DMS53 treated with DMSO at 0.1 percent for 48 hours (cell line): Measurements from ENCODE around the gene PTBP1.

Source experiments
- DNase-seq: peaks from one replicate; lab custom pipeline; 2025; ENCODE audit not compliant: unreplicated experiment; lab: John Stamatoyannopoulos, UW

The PTBP1 gene

DNA sequence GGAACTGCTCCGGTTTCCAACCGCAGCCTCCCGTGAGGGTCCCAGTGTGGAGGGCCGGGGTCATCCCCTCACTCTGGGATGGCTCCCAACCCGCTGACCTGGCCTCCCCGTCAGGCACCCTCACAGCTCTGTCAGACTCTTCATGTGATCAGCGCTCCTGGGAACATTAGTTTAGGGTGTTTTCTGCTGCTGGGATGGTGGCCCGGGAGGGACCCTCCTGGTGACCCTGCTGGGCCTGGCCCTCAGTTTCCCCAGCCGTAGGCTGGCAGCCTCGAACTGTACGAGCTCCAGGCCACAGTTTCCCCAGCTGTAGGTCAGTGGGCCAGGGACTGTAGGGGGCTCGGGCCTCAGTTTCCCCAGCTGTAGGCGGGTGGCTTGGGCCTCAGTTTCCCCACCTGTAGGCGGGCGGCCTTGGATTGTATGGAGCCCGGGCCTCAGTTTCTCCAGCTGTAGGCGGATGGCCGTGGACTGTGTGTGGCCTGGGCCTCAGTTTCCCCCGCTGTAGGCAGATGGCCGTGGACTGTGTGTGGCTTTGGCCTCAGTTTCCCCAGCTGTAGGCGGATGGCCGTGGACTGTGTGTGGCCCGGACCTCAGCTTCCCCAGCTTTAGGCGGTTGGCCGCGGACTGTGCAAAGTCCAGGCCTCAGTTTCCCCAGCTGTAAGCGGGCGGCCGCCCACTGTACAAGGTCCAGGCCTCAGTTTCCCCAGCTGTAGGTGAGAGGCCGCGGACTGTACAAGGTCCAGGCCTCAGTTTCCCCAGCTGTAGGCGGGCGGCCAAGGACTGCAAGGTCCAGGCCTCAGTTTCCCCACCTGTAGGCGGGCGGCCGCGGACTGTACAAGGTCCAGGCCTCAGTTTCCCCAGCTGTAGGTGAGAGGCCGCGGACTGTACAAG is 1.3 kb upstream of the PTBP1 start:
- DNase-seq, result no peak

DNA sequence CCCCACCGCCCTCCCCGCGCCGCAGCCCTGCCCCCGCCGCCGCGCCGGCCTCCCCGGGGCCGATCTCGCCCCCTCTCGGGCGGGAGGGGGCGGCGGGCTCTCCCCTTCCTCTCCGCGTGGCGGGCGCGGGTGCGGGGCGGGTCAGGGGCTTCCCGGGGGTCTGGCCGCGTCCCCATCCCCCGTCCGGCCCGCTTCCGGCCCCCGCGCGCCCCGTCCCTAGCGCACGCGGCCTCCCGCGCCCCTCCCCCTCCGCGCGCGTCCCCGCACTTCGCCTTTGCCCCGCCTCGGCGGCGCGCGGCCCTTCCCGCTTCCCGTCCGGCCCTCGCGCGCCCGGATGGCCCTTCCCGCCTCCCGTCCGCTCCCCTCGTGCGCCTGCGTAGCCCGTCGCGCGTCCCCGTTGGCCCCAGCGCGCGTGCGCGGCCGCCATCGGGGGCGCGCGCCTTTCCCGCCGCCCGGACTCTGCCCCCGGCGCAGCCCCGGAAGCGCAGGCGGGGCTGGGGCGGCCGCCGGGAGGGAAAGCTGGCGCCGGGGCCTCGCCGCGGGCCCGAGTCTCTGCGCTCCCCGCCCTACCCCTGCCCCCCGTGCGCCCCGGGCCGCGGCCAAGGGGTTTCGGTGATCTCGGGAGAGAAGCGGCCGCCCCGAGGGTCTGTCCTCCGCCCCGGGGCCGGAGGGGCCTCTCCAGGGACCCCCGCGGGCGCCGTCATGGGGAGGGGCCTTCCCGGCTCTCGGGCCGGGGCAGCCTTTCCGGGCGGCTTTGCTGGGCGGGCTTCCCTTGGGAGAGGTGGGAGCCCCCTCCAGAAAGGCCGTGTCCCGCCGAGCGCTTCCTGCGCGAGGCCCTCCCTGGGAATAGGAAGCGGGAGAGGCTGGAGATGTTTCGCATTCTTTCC is 519 bp downstream of the PTBP1 start:
- peak; percentile 55 for DNase-seq

DNA sequence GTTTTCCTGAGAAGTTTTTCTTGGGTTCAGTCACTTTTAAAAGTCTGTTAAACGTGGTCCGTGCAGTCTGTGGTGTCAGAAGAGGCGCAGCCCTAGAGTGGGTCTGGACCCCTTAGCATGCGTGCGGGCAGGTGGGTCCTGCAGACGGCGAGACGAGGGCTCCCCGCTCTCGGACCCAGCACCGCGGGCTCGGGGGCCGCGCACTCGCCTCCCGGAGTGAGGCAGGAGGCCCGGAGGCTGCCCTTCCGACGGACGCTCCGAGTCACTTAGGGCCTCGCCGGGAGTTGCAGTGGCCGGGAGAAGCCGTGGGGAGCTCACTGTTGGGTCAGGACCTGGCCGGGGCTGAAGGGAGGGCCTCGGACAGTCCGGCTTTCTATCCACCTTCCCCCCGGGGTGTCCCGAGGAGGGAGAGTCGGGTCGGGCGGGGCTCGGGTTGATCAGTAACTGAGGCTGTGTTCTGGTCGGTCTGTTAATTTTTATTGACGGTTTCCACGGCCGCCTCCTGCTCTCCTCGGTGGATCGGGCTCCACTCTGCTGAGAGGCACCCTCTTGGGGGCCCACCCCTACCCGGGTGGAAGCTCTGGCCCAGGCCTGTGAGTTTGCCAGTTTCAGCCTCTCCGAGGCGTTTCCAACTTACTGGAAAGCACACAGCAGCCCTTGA is 1.3 kb downstream of the PTBP1 start:
- DNase-seq, result no peak

DNA sequence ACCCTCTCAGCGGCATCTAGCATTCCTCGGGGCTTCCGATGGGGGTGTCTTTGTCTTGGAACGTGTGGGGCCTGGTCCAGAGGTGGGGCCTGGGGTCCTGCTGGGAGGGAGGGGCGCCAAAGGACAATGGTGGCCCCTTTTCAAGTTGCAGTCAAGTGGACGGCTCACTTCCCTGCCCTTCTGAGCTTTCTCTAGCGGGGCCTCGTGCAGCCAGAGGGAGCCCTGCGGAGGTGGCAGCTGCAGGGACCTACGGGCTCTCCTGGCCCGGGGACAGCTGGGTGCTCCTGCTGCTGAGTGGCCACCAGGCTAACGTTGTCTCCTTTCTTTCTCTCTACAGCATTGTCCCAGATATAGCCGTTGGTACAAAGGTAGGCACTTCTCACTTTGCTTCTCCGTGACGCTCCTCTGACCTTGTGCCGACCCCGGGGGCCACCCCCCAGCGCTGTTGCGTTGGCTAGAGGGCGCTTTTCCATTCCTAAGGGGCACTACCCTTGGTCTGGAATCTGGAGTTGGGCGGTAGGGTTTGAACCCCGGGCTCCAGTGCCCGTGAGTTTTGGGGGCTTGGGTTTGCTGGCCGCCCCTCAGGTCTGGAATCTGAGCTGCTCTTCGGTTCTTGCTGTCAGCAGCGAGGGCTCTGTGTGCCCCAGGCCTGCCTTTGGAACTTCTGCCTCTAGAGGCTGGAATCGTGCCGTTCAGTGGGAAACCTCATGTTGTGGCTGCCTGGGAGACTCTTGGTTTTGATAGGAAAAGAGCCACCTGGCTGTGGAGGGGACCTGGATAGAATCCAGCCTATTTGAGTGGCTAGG is 2.0 kb downstream of the PTBP1 start:
- no peak for DNase-seq

DNA sequence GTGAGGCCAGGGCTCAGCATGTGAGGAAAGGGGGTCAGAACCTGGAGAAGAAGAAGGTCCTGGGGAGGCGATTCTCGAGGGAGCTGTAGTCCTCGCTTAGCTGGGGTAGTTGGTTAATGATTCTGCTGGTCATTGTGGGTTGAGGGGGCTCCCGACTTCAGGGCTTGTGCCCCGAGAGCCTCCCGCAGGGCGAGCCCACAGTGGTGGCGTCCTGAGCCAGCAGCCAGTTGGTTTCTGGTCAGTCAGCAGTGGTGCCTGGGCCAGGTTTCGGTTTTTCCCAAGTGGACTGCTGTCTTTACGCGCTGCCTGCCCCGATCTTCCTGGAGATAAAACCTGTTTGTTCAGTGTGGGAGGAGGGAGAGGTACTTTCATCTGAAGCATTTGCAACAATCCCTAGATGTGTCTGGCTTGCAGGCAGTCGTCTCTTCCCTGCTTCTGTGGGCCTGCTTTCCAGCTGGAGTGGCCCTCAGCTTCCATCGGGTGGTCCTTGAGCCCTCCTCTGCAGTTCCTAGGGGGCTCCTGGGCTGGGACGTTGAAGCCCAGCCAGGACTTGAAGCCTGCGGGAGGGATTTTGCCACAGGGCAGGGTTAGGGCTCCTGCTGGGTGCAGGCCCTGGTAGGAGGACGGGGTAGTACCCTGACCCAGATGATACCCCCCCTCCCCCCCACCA is 3.2 kb downstream of the PTBP1 start:
- no peak for DNase-seq

DNA sequence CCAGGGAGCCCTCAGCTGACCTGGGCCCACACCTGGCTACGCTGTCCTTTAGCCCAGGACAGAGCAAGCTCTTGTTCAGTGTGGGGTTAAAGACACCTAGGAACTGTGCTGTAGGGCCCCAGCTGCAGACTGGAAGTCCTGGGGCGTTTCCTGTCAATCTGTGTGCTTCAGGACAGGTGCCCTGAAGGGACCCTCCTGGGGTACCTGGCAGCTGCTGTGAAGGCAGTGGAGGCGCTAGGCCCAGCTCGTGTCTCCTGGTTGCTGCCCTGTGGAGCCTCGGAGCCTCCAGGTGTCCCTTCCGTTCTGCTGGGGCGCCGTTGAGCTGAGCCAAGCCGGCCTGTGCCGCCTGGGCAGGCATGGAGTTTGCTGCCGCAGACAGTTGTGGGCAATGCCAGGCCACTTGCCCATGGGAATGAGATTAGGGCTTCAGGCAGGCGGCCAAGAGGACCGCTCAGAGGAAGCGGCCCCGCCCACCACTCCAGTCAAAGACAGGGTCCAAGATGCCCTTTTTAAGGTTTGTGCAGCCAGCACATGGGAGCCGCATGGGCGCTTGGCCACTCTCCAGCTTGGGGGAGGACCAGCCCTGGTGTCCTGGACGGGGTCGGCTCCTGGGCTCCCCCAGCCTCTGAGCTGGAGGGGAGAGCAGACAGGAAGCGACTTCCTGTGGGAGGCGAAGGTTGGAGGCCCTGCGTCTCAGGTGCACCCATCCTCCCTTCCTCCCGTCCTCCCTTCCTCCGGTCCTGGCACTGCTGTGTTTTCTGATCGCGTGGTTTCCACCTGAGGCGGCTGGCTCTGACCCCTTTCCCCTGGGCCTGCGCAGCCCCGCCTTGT is 4.0 kb downstream of the PTBP1 start:
- DNase-seq, result no peak

DNA sequence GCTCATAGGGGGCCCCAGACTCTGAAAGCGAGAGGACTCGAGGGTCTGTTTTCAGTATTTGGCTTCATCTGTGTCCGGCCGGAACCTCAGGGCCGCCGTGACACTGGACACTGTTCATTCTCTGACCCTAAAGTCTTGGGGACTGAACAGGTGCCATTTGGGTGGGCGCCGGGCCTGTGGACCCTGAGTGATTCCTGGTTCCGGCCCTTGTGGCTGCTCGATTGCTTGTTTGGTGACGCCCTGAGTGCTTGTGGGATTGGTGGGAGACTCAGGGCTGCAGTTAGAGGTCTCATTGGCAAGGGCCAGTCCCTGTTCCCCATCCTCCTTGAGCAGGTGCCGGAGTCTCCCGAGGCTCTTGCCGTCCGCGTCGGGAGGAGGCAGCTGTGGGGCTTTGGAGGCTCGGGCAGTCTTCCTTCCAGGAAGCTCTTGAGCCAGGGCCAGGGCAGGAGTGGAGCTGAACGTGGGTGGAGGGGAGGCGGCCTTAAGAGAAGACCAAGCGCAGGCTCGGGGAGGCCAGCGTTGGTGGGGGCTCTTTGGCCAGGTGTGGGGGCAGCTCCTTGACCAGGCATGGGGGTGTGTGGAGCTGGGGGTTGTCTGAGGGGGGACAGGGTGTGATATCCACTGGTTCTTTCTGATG is 4.7 kb downstream of the PTBP1 start:
- no peak for DNase-seq

DNA sequence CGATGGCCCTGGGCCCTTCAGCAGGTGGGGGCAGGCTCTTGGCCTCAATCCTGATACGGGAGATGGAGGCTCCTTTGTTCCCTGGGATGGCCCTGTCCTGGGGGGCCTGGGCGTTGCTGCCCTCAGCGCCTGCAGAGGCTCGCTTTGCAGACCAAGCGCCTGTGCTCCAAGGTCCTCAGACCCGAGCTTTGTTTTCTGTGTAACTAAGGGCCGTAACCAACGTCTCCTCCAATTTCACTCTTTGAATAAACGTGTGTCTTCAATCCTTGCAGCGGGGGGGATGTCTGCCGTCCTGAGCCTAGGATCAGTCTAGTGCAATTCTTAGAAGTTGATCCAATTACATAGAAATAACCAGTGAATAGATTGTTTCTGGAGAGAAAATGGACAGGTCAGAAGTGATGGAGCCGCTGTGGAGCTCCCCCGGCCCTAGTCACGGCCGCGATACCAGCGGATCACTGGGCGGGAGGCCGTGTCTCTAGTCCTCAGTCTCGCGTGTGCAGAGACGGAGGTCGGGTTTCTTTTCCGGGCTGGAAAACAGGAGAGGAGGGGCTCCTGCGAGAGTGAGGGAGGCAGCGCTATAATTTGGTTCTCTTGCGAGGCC is 5.3 kb downstream of the PTBP1 start:
- no peak for DNase-seq

DNA sequence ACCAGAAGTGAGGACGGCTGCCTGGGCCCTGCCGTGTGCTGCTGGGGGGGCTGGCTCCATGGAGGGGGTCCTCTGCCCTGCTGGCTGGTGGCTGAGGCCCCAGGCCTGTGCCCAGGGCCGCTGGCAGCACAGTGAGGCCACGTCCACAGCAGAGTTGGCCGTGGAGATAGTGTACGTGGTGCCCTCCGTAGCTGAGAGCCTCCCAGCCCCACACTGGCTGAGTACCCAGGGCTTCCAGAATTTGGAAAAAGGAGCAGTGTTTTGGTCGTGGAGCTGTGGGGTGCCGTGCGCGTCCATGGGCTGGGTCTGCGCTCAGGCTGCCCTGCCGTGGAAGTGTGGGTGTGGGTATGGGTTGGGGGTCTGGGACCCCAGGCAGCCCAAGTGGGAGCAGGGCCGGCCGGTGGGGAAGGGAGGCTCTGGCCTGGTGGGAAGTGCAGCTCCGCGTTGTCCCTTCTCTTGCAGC is 5.9 kb downstream of the PTBP1 start:
- no peak for DNase-seq

DNA sequence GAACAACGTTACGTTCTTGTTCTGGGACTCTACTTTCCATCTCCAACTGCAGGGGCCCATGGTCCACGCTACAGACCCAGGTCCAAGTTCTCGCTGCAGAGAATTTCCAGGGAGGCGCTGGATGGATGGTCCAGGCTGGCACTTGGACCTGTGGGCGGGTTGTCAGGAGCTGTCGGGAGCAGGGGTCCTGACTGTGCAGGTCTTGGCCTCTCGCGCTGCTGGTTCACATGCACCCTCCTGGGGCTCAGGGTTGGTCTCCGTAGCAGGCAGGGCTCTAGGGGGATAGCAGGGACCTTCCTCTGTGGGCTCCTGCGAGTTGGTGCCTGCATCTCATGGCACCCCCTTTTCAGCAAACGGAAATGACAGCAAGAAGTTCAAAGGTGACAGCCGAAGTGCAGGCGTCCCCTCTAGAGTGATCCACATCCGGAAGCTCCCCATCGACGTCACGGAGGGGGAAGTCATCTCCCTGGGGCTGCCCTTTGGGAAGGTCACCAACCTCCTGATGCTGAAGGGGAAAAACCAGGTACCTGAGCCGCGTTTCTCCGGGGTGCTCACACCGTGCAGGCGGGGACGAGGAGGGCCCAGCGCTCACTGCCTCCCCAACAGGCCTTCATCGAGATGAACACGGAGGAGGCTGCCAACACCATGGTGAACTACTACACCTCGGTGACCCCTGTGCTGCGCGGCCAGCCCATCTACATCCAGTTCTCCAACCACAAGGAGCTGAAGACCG is 6.6 kb downstream of the PTBP1 start:
- no peak for DNase-seq

DNA sequence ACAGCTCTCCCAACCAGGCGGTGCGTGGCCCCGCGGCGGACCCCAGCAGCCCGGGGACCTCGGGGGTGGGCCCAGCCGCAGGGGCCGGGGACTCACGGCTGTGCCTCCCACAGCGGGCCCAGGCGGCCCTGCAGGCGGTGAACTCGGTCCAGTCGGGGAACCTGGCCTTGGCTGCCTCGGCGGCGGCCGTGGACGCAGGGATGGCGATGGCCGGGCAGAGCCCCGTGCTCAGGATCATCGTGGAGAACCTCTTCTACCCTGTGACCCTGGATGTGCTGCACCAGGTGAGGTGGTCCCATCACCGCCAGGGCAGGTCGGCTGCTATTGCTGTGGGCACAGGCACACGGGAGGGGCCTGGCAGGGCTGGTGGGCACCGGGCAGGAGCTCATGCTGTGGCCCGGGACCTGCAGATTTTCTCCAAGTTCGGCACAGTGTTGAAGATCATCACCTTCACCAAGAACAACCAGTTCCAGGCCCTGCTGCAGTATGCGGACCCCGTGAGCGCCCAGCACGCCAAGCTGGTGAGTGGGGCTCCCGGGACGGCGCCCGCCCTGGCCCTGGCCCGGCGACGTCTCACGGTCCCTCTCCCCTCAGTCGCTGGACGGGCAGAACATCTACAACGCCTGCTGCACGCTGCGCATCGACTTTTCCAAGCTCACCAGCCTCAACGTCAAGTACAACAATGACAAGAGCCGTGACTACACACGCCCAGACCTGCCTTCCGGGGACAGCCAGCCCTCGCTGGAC is 7.3 kb downstream of the PTBP1 start:
- DNase-seq, result no peak

DNA sequence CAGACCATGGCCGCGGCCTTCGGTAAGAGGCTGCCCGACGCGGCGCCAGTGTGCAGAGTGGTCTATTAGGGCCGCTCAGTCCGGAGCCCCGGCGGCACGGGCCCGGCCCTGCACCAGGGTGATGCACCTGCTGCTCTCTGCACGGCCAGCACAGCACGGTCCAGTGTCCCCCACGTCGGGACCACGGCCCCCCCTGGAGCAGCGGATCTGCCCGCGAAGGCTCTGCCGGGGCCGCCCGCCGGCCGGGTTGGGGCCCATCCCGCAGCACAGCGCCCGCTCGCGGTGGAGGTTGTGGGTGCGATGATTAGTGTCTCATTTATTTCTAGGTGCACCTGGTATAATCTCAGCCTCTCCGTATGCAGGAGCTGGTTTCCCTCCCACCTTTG is 7.9 kb downstream of the PTBP1 start:
- DNase-seq, result no peak

DNA sequence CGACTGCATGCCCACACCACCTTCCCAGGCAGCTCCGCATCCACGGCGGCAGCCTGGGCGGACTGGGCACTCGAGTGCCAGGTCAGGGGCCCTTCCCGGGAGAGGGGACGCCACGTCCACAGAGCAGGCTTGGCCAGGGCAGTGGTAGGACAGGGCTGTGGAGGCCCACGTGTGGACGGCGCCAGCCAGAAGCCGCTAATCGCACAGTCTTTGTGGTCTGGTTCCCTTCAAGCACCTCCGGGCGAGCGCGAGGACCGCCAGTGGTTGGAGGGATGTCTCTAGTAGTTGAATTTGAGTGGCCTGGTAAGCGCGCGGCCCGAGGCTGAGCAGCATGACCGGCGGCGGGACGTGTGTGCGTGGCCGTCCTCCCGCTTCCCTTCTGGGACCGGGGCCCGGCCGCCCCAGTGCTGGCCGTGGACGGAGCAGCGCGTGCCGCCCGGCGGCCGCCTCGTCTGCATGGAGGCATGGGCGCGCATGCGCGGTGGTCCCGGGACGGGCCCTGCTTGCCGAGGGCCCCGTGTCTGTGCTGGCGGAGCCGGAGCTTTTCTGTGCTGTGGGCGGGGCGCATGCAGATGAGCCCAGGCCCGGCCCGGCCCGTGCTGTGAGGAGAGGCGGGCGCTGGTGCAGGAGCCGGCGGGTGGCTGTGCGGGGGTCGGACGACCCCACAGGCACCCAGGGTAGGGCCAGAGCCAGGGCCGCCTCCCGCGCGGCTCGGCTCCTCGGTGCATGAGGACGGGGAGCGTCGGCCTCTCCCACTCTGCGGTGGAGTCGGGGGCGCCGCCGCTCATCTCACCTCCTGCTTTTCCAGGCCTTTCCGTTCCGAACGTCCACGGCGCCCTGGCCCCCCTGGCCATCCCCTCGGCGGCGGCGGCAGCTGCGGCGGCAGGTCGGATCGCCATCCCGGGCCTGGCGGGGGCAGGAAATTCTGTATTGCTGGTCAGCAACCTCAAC is 8.6 kb downstream of the PTBP1 start:
- DNase-seq, result no peak

DNA sequence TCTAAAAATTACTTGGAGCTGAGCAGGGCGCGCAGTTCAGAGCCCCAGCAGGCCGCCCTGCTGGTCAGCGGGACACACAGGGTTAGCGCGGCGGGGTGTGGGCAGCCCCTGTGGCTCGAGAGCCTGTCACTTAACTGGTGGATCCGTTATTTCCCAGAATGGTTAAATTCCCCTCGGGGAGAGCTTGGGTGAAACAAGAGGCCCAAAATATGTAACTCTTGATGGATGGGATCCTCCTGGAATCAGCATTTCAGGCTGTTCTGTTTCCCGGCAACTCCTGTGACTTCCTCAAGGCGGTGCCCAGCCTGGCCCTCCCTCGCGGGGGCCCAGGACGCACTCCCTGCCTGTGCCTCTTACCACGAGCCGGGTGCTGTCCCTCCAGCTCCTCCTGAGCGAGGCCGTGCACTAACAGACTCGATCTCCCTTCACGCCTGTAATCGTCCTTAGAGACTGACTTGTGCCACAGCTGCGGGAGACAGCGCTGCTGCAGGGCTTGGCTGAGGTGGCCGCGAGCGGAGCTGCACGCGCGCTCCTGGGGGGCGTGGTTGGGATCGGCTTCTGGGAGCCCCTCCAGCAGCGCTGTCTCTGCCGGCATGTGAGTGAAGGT is 9.7 kb downstream of the PTBP1 start:
- DNase-seq, result no peak

DNA sequence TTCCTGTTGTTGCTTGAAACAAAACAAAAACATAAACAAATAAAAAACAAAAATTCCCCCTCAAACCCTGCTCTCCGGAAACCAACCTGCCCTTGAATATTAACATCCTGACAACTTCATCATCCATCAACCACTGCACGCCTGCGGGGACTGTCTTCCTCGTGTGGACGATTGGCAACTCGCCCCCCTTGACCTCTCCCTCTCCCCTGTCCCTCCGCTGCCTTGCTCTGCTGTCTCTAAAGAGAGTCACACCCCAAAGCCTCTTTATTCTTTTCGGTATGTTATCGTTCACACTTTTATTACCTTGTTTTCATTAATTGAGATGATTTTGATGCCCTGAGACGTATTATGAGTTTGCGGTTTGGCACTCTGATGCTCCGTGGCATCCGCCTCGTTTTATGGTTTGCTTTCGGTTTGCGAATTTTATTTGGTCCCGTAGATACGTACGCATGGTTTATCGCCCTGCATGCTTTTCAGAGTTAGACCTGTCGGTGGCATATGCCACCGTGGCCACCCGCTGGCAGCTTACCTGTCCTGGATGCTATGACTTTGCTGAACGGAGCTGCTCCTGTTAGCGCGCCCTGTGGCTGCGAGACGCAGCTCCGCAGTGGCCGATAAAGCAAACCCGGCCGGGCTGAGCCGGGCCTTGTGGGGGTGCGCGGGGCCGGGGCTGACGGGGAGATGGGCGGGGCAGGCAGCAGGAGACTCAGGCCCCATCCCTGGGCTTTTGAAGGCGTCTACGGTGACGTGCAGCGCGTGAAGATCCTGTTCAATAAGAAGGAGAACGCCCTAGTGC is 10.6 kb downstream of the PTBP1 start:
- DNase-seq, result no peak
